CD8-positive, alpha-beta memory T cell (primary cell): ENCODE measurements around the gene TCL1A. TPM values are rescaled to one million over a fixed set of nuclear protein-coding genes. Genes with fewer than 3 reads are reported as not detected.
A peak's percentile ranks its signal among the peaks of the same experiment; 100 is the strongest.
"Not testable (repeated sequence)": the region's sequence is repeated elsewhere in the genome, so short reads cannot be mapped to it uniquely, and the experiment has no call there.

Source experiments
- CTCF ChIA-PET: fragments of 350-600 bp; sonication (Branson Sonifier 250); formaldehyde crosslinking; loops from one replicate; lab custom pipeline; 2021; ENCODE audit warnings: antibody characterized with exemption; lab: Charles Lee
- POLR2A ChIA-PET: fragments of 350-600 bp; sonication (Branson Sonifier 250); formaldehyde crosslinking; loops from one replicate; lab custom pipeline; 2021; ENCODE audit warnings: antibody characterized with exemption; lab: Charles Lee
- DNase-seq, 5 donors: peaks; one replicate each; pipeline versions ENCODE4 v3.0.0 to v3.0.0-alpha.2; 2020 to 2022; ENCODE audit warnings: mixed read lengths in 1 of 5
- H3K27ac ChIP-seq: one replicate; pipeline ENCODE4 v1.7.0; 2013; ENCODE audit warnings: low read depth, mild to moderate bottlenecking, low read length, moderate library complexity
- H3K27me3 ChIP-seq: 2 replicates; pipeline ENCODE4 v1.7.0; 2013; ENCODE audit warnings: low read length, mild to moderate bottlenecking; ENCODE audit not compliant: insufficient read depth, poor library complexity, severe bottlenecking
- H3K36me3 ChIP-seq: 2 replicates; pipeline ENCODE4 v1.7.0; 2013; ENCODE audit warnings: mild to moderate bottlenecking, low read length, moderate library complexity; ENCODE audit not compliant: insufficient read depth
- H3K4me1 ChIP-seq: 2 replicates; pipeline ENCODE4 v1.7.0; 2013; ENCODE audit warnings: mild to moderate bottlenecking, low read length, moderate library complexity; ENCODE audit not compliant: insufficient read depth
- H3K4me3 ChIP-seq: 2 replicates; pipeline ENCODE4 v1.7.0; 2013; ENCODE audit warnings: mild to moderate bottlenecking, low read length
- H3K9me3 ChIP-seq: 2 replicates; pipeline ENCODE4 v1.7.0; 2013; ENCODE audit warnings: mild to moderate bottlenecking, low read length
- H3K27ac Mint-ChIP-seq, 8 donors: one replicate each; pipeline ENCODE4 v1.8.0; 2020 to 2021; ENCODE audit warnings: mixed read lengths in 8 of 8, mild to moderate bottlenecking in 6 of 8, inconsistent platforms in 3 of 8, moderate library complexity in 3 of 8
- H3K27me3 Mint-ChIP-seq, 2 donors: one replicate each; pipeline ENCODE4 v1.8.0; 2020 to 2021; ENCODE audit warnings: mixed read lengths in 2 of 2, mild to moderate bottlenecking in 1 of 2, moderate library complexity in 1 of 2
- H3K36me3 Mint-ChIP-seq, 3 donors: one replicate each; pipeline ENCODE4 v1.8.0; 2020 to 2021; ENCODE audit warnings: mixed read lengths in 3 of 3, inconsistent platforms in 1 of 3, mild to moderate bottlenecking in 1 of 3
- H3K4me1 Mint-ChIP-seq, 3 donors: one replicate each; pipeline ENCODE4 v1.8.0; 2020 to 2021; ENCODE audit warnings: mixed read lengths in 3 of 3, inconsistent platforms in 1 of 3, mild to moderate bottlenecking in 1 of 3
- H3K4me3 Mint-ChIP-seq, 7 donors: one replicate each; pipeline ENCODE4 v1.8.0; 2020 to 2021; ENCODE audit warnings: mixed read lengths in 7 of 7, mild to moderate bottlenecking in 6 of 7, moderate library complexity in 4 of 7, inconsistent platforms in 2 of 7
- H3K9me3 Mint-ChIP-seq, 5 donors: one replicate each; pipeline ENCODE4 v1.8.0; 2020 to 2022; ENCODE audit warnings: mixed read lengths in 5 of 5, mild to moderate bottlenecking in 3 of 5, moderate library complexity in 2 of 5, inconsistent platforms in 1 of 5
- polyA plus RNA-seq: library from polyadenylated mRNA; unstranded; fragments of 300-500 nt; fragmentation: Illumina TruSeq; gene quantifications from one replicate; pipeline ENCODE4 v1.2.3, GENCODE V29; 2021
- total RNA-seq, 2 experiments: library from RNA; stranded (reverse); gene quantifications; one replicate each; pipeline ENCODE4 v1.2.3, GENCODE V29; 2021

Gene TCL1A
- total and polyA plus RNA-seq, 3 experiments from 2014 or later, result not detected

DNA sequence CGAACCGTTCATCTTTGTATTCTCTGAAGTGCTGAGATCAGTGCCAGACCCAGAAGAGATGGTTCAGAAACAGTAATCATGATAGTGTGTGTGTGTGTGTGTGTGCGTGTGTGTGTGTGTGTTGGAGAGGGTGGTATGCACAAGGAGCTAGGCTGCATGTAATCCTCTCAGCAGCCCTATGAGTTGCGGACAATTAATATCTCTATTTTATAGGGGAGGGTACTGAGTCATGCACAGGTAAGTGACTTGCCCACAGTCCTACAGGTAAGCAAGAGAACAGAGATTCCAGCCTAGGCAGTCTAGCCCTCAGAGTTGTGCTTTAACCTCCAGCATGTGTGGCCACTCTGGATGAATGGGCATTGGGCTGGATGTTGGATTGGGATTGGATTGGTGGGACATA is 27.9 kb upstream of the TCL1A start:
- Histone ChIP-seq H3K27me3 (no peaks in the 10 kb centered on the region), H3K36me3 (no peaks in the 10 kb centered on the region), H3K9me3 (no peaks in the 10 kb centered on the region), H3K4me3 (no peak overlapping the region), H3K4me1 (peaks cover 5% of the 10 kb centered on the region), H3K27ac (no peak overlapping the region)
- H3K27me3 Mint-ChIP-seq, result peaks cover 6 to 12% of the 10 kb centered on the region in 2 donors
- peaks cover 5 to 22% (median 11%) of the 10 kb centered on the region in 5 donors for H3K9me3 Mint-ChIP-seq
- POLR2A ChIA-PET, result no interaction called here
- H3K4me1 Mint-ChIP-seq, result peaks cover 7 to 8% (median 8%) of the 10 kb centered on the region in 3 donors
- no peak overlapping the region for H3K4me3 Mint-ChIP-seq
- H3K27ac Mint-ChIP-seq, result no peak overlapping the region
- DNase-seq, result no peak
- peaks cover 0 to 12% (median 5%) of the 10 kb centered on the region in 3 donors for H3K36me3 Mint-ChIP-seq
- CTCF ChIA-PET, result no interaction called here

DNA sequence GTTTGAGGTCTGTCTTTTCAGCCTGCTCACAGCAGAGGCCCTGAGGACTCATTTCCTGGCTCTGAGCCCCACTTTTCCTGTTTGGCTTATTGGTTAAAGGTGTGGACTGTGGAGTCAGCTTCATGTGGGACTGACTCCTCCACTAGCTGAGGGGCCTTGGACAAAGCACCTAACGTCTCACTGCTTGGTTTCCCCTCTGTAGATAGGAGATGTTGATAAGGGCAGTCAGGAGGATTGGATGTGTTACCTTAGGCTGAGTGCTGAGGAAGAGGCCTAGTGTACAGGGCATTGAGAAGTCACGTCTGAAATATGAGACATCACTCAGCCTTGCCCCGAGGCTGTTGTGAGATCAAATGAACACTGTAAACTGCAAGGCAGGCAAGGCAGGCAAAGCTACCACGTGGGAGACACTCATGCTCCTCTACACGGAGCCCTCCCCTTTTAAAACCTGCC is 27.1 kb upstream of the TCL1A start:
- POLR2A ChIA-PET, result no interaction called here
- Histone ChIP-seq H3K27me3 (no peaks in the 10 kb centered on the region), H3K36me3 (no peaks in the 10 kb centered on the region), H3K27ac (no peak overlapping the region), H3K4me3 (no peak overlapping the region), H3K9me3 (no peaks in the 10 kb centered on the region), H3K4me1 (peaks cover 5% of the 10 kb centered on the region)
- Mint-ChIP-seq H3K9me3 (peaks cover 5 to 22% (median 11%) of the 10 kb centered on the region in 5 donors), H3K4me3 (no peak overlapping the region), H3K27ac (peak overlapping the region in 1 of 8 donors; percentile 15), H3K4me1 (peaks cover 7 to 8% (median 8%) of the 10 kb centered on the region in 3 donors), H3K27me3 (peaks cover 6 to 12% of the 10 kb centered on the region in 2 donors), H3K36me3 (peaks cover 0 to 17% (median 5%) of the 10 kb centered on the region in 3 donors)
- no peak for DNase-seq
- CTCF ChIA-PET, result no interaction called here

DNA sequence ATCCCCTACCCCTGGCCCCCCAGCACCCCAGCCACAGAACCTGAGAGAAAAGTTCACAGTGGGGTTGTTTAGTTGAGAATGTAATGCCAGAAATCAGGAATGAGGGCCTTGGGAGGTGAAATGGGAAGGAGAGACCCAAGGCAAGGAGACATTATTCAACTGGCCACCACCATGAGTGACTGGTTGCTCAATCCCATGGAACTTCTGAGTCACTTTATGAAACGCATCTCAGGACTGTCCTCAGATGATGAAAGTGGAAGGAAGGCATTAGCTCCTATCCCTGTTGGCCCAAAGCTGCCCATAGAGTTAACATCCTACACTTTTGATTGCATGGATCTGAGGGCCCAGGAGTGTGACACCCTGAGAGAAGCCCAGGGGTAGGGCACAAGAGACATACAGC is 25.4 kb upstream of the TCL1A start:
- H3K27ac Mint-ChIP-seq, result peak overlapping the region in 3 of 8 donors; percentile 33 to 98 (median 75)
- no peak overlapping the region for H3K4me3 ChIP-seq
- H3K27ac ChIP-seq, result no peak overlapping the region
- no peaks in the 10 kb centered on the region for H3K27me3 ChIP-seq
- H3K4me1 Mint-ChIP-seq, result peaks cover 7 to 8% (median 8%) of the 10 kb centered on the region in 3 donors
- peaks cover 5% of the 10 kb centered on the region for H3K4me1 ChIP-seq
- H3K9me3 ChIP-seq, result no peaks in the 10 kb centered on the region
- peaks cover 0 to 17% (median 5%) of the 10 kb centered on the region in 3 donors for H3K36me3 Mint-ChIP-seq
- no peaks in the 10 kb centered on the region for H3K36me3 ChIP-seq
- CTCF ChIA-PET, result no interaction called here
- peaks cover 5 to 22% (median 11%) of the 10 kb centered on the region in 5 donors for H3K9me3 Mint-ChIP-seq
- POLR2A ChIA-PET, result no interaction called here
- no peak overlapping the region for H3K4me3 Mint-ChIP-seq
- H3K27me3 Mint-ChIP-seq, result peaks cover 2 to 8% of the 10 kb centered on the region in 2 donors
- DNase-seq, result no peak

DNA sequence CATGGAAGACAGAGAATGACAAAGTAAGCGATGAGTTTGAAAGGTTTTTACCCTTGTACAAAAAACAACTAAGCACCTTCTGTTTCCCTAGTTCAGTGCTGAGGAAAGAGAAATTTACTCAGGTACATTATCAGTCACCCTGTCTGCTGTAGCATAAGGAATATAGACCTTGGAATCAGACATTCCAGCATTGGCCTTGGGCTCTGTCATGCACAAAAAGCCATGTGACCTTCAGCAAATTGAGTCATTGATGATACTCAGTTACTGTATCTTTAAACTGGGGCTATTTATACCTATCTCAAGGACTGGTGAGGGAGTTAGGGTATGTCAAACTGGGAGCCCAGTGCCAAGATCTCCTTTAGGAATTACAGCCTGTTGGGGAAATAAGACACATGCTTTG is 19.3 kb upstream of the TCL1A start:
- H3K27me3 ChIP-seq, result no peaks in the 10 kb centered on the region
- Mint-ChIP-seq H3K27ac (no peak overlapping the region), H3K27me3 (peaks cover 22 to 48% of the 10 kb centered on the region in 2 donors), H3K4me3 (no peak overlapping the region), H3K36me3 (peaks cover 0 to 9% (median 0%) of the 10 kb centered on the region in 3 donors), H3K9me3 (peaks cover 0 to 8% (median 6%) of the 10 kb centered on the region in 5 donors), H3K4me1 (no peaks in the 10 kb centered on the region)
- peaks cover under 1% of the 10 kb centered on the region for H3K4me1 ChIP-seq
- CTCF ChIA-PET, result no interaction called here
- no peaks in the 10 kb centered on the region for H3K36me3 ChIP-seq
- POLR2A ChIA-PET, result no interaction called here
- H3K4me3 ChIP-seq, result no peak overlapping the region
- DNase-seq, result no peak
- H3K9me3 ChIP-seq, result no peaks in the 10 kb centered on the region
- no peak overlapping the region for H3K27ac ChIP-seq

DNA sequence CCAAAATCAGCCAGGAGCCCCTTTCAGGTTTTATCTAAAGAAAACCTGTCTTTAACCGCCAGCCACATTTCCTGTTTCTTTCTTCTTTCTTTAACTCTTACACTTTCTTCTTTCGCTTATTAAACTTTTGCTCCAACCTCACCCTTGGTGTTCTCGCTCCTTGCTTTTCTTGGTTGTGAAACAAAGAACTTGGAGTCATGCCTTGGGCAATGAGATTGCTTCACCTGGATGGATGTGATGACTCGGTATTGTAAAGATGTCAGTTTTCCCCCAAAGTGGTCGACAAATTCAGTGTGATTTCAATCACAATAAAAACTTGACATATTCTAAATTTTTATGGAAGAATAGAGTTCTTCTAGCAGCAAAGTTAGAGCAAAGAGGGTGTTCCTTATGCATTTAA is 16.2 kb upstream of the TCL1A start:
- ChIA-PET POLR2A (no interaction called here), CTCF (no interaction called here)
- H3K9me3 Mint-ChIP-seq, result peaks cover 0 to 3% (median 0%) of the 10 kb centered on the region in 5 donors
- H3K4me1 Mint-ChIP-seq, result no peaks in the 10 kb centered on the region
- Histone ChIP-seq H3K4me1 (no peaks in the 10 kb centered on the region), H3K27me3 (no peaks in the 10 kb centered on the region), H3K36me3 (no peaks in the 10 kb centered on the region), H3K27ac (no peak overlapping the region), H3K4me3 (no peak overlapping the region), H3K9me3 (no peaks in the 10 kb centered on the region)
- no peak overlapping the region for H3K27ac Mint-ChIP-seq
- no peak overlapping the region for H3K4me3 Mint-ChIP-seq
- DNase-seq, result no peak
- peaks cover 27 to 73% of the 10 kb centered on the region in 2 donors for H3K27me3 Mint-ChIP-seq
- H3K36me3 Mint-ChIP-seq, result no peaks in the 10 kb centered on the region

DNA sequence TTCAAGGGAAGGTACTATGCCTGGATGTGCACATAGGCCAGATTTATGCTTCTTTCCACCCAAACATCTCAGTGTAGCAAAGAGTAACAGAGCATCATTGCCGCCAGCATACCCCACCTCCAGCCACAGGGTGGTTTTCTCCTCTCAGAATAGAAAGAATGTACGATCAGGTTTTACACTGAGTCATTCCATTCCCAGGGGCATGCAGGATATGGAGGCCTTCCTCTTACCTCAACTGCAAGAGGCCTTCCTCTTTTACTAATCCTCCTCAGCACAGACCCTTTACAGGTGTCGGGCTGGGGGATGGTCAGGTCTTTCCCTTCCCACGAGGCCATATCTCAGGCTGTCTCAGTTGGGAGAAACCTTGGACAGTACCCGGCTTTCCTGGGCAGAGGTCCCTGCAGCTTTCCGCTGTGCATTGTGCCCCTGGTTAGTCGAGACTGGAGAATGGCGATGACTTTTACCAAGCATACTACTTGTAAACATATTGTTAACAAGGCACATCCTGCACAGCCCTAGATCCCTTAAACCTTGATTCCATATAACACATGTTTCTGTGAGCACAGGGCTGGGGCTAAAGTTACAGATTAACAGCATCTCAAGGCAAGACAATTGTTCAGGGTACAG is 15.6 kb upstream of the TCL1A start:
- H3K4me1 Mint-ChIP-seq, CTCF ChIA-PET, H3K9me3 ChIP-seq, POLR2A ChIA-PET, H3K4me3 ChIP-seq, DNase-seq, H3K36me3 ChIP-seq, H3K27ac Mint-ChIP-seq, H3K4me3 Mint-ChIP-seq, H3K27me3 ChIP-seq, H3K9me3 Mint-ChIP-seq, H3K36me3 Mint-ChIP-seq, H3K4me1 ChIP-seq, H3K27ac ChIP-seq: not testable (repeated sequence)
- peaks cover 27 to 79% of the 10 kb centered on the region in 2 donors for H3K27me3 Mint-ChIP-seq

DNA sequence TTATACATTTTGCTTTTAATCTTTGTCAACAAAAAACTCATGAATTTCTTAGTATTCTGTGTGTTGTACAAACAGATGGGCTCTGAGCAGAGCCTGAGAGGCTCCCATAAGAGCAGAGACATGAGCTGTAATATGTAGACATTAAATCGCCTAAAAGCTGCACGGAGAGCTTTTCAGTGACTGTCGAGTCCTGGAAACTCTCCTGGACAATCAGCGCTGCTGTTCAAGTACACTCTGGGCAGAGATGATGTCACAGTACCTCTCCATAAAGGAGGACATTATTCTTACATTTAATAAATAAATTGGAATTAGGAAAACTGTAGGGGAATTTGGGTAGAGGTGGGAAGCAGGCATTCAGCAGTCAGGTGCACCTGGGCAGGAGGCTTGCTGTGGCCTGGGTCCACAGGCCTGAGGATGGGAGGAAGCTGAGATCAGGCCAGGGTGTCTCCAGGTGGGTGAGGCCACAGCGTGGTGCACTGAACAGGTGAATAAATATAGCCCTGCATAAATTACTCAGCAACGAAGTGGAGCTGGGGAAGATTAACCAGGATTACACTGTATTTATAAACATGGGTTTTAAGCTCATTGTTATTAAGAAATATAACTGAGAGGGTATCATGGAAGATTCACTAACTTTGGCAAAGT is 13.3 kb upstream of the TCL1A start:
- H3K36me3 Mint-ChIP-seq, result no peaks in the 10 kb centered on the region
- no peak overlapping the region for H3K27ac Mint-ChIP-seq
- H3K4me1 Mint-ChIP-seq, result no peaks in the 10 kb centered on the region
- H3K4me3 Mint-ChIP-seq, result no peak overlapping the region
- Histone ChIP-seq H3K27me3 (no peaks in the 10 kb centered on the region), H3K36me3 (no peaks in the 10 kb centered on the region), H3K27ac (no peak overlapping the region), H3K9me3 (no peaks in the 10 kb centered on the region), H3K4me3 (no peak overlapping the region), H3K4me1 (no peaks in the 10 kb centered on the region)
- ChIA-PET CTCF (no interaction called here), POLR2A (no interaction called here)
- peaks cover 0 to 9% (median 5%) of the 10 kb centered on the region in 5 donors for H3K9me3 Mint-ChIP-seq
- peaks cover 20 to 80% of the 10 kb centered on the region in 2 donors for H3K27me3 Mint-ChIP-seq
- no peak for DNase-seq

DNA sequence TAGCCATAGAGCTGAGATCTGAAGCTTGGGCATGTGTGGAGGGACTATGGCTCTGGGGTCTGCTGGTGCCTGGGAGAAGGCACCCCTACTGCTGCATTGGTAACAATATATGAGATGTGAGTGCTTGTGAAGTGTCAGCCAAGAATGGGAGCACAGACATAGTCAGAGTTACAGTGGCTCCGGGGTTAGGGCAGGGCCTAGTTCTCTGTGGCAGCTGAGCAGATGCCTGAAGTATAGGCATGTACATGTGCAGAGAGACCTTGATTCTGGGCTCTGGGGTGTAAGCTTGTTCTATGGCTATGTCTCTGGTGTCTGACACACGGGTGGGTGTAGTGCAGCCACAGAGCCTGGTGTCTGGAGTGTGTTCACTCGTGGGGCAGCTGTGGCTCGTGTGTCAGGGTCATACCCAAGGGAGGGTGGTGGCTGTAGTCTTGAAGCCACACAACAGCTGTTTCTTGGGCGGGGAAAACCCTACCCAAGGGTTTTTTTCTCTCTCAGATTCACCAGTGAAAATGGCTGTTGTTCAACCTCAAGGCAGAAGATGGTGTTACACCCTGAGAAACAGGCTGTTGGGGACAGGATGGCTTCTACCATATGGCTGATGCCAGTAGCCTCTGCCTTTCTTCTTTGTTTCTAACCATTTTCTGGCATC is 11.9 kb upstream of the TCL1A start:
- H3K27ac Mint-ChIP-seq, result no peak overlapping the region
- H3K36me3 Mint-ChIP-seq, result no peaks in the 10 kb centered on the region
- peaks cover 15 to 77% of the 10 kb centered on the region in 2 donors for H3K27me3 Mint-ChIP-seq
- H3K4me3 Mint-ChIP-seq, result no peak overlapping the region
- H3K4me1 Mint-ChIP-seq, result no peaks in the 10 kb centered on the region
- CTCF ChIA-PET, result no interaction called here
- H3K27ac ChIP-seq, result no peak overlapping the region
- H3K4me1 ChIP-seq, result no peaks in the 10 kb centered on the region
- H3K9me3 Mint-ChIP-seq, result peaks cover 0 to 13% (median 9%) of the 10 kb centered on the region in 5 donors
- DNase-seq, result no peak
- no peaks in the 10 kb centered on the region for H3K27me3 ChIP-seq
- H3K4me3 ChIP-seq, result no peak overlapping the region
- no peaks in the 10 kb centered on the region for H3K36me3 ChIP-seq
- POLR2A ChIA-PET, result no interaction called here
- no peaks in the 10 kb centered on the region for H3K9me3 ChIP-seq
